ENCODE measurements around the gene BST1. TPM values are rescaled to one million over a fixed set of nuclear protein-coding genes. Genes with fewer than 3 reads are reported as not detected.

Gene BST1
- total RNA-seq, 2 experiments from 2014 or later = 0.60 to 0.71 TPM

DNA sequence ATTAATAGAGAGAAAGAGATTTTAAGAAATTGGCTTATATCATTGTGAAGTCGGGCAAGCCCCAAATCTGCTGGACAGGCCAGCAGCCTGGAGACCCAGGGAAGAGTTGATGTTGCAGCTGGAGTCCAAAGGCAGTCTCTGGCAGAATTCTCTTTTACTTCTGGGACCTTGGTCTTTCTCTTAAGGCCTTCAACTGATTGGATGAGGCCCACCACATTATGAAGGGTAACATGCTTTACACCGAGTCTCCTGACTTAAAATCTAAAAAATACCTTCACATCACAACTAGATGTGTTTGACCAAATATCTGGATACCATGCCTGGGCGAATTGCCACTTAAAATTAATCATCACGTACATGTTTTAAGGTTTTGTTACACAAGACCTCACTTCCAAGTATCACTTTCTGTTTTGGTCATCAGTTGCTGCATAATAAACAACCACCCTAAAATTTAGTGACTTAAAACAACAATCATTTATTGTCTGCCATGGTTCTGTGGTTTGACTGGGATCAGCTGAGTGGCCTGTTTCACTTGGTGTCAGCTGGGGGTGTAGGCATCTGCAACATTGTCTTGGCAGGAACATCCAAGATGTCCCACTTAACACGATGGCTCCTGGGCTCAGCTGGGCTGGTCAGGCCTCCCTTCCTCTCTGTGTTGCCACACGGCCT, 78.7 kb downstream of the BST1 start:
- Mint-ChIP-seq H3K36me3 (ENCODE audit: low read depth) (peaks cover 76% of the 10 kb centered on the region), H3K27me3 (ENCODE audit: low read depth) (no peaks in the 10 kb centered on the region), H3K27ac (peak overlapping the region; percentile 70), H3K9me3 (ENCODE audit: insufficient read depth) (no peaks in the 10 kb centered on the region), H3K4me1 (ENCODE audit: low read depth) (peaks cover 80% of the 10 kb centered on the region), H3K4me3 (peak overlapping the region; percentile 38)
- no peak for ATAC-seq
- no peak for DNase-seq
- POLR2A ChIA-PET = interaction anchor here (1.1 to 6.5 kb wide), 2 partner anchors 15 to 25 kb away, joined by 3 to 38 read pairs; no protein-coding TSS in a partner anchor
- CTCF ChIA-PET = interaction anchor here (0.7 to 2.9 kb wide), 5 partner anchors 10 to 29 kb away, joined by 3 to 20 read pairs (median 4); no protein-coding TSS in a partner anchor

Other genes starting within 250 kb of the BST1 start
- not detected for gene CC2D2A, start 233.2 kb upstream of the BST1 start, total RNA-seq
- 10 to 100 TPM; 40.9 to 42.0 TPM for gene FBXL5, start 47.7 kb upstream of the BST1 start, total RNA-seq
- gene FAM200B, start 21.2 kb upstream of the BST1 start, total RNA-seq = 10 to 100 TPM; 15.8 to 17.2 TPM
- 10 to 100 TPM; 88.8 to 93.4 TPM for gene CD38, start 75.3 kb downstream of the BST1 start, total RNA-seq
- not detected for gene FGFBP1, start 235.7 kb downstream of the BST1 start, total RNA-seq

Measured in activated CD8-positive, alpha-beta T cell treated with anti-CD3 and anti-CD28 coated beads, Interleukin-2, amount 10 ng/mL, durations not matched to agents 7 days and 5 days (primary cell).